ENCODE measurements around the gene ACAP1.
"Not testable (repeated sequence)": the region's sequence is repeated elsewhere in the genome, so short reads cannot be mapped to it uniquely, and the experiment has no call there.

ACAP1 gene

GRCh38 chr17:7355573-7355972 is 19.2 kb downstream of the ACAP1 start:
- DNase-seq, result no peak

- peak; percentile 83 for DNase-seq
Observed at GRCh38 chr17:7356072-7356549, 19.8 kb downstream of the ACAP1 start.

GRCh38 chr17:7356756-7357155 is 20.4 kb downstream of the ACAP1 start:
- DNase-seq, result no peak

- no peak for DNase-seq
Observed at GRCh38 chr17:7357381-7357780, 21.1 kb downstream of the ACAP1 start.

- DNase-seq, result no peak
Observed at GRCh38 chr17:7361906-7362305, 25.6 kb downstream of the ACAP1 start.

GRCh38 chr17:7363311-7363710 is 27.0 kb downstream of the ACAP1 start:
- no peak for DNase-seq

GRCh38 chr17:7365963-7366362 is 29.6 kb downstream of the ACAP1 start:
- DNase-seq, result not testable (repeated sequence)

GRCh38 chr17:7367083-7367482 is 30.8 kb downstream of the ACAP1 start:
- DNase-seq, result no peak

GRCh38 chr17:7367918-7368598 is 31.7 kb downstream of the ACAP1 start:
- no peak for DNase-seq

GRCh38 chr17:7368599-7368994 is 32.3 kb downstream of the ACAP1 start:
- DNase-seq, result not testable (repeated sequence)

- DNase-seq, result no peak
Observed at GRCh38 chr17:7369825-7370224, 33.5 kb downstream of the ACAP1 start.

- DNase-seq, result no peak
Observed at GRCh38 chr17:7370853-7371252, 34.5 kb downstream of the ACAP1 start.

- DNase-seq, result no peak
Observed at GRCh38 chr17:7374353-7374752, 38.0 kb downstream of the ACAP1 start.

GRCh38 chr17:7379134-7379533 is 42.8 kb downstream of the ACAP1 start:
- DNase-seq, result no peak

- peak; percentile 57 for DNase-seq
Observed at GRCh38 chr17:7380321-7380720, 44.0 kb downstream of the ACAP1 start.

- DNase-seq, result peak; percentile 27
Observed at GRCh38 chr17:7380855-7381683, 44.7 kb downstream of the ACAP1 start, which contains the start of gene TNK1. TSS of gene TNK1 (plus strand) at chr17:7381089. CDS start at chr17:7382927, 1,838 bp downstream.

- DNase-seq, result no peak
Observed at GRCh38 chr17:7382901-7383300, 46.6 kb downstream of the ACAP1 start.

- no peak for DNase-seq
Observed at GRCh38 chr17:7383371-7383741, 47.0 kb downstream of the ACAP1 start.

GRCh38 chr17:7383742-7384488 is 47.6 kb downstream of the ACAP1 start:
- DNase-seq, result peak; percentile 84

GRCh38 chr17:7384489-7385081 is 48.3 kb downstream of the ACAP1 start:
- DNase-seq, result no peak

- DNase-seq, result no peak
Observed at GRCh38 chr17:7388856-7389255, 52.5 kb downstream of the ACAP1 start.

- DNase-seq, result no peak
Observed at GRCh38 chr17:7389924-7390910, 53.9 kb downstream of the ACAP1 start.
